ENCODE measurements around the gene CCNH.

CCNH gene

DNA sequence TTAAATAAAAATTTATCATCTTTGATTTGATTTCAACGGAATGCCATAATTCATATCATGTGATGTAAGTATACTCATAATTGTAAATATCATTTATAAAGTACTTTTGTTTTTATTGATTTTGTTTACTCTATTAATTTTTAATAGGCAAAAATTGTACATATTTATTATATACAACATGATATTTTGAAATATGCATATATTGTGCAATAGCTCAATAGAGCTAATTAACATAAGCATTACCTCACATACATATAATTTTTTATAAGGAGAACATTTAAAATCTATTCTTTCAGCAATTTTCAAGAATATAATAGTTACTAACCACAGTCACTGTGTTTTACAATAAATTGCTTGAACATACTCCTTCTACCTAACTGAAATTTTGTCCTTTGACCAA lies 25.0 kb upstream of the CCNH start:
- H3K27me3 ChIP-seq (ENCODE audit: insufficient read depth, low read depth, severe bottlenecking), result no peaks in the 10 kb centered on the region
- no peak for DNase-seq
- no peaks in the 10 kb centered on the region for H3K36me3 ChIP-seq
- H3K27ac ChIP-seq, result no peak overlapping the region
- TF ChIP-seq, protein P1, sequence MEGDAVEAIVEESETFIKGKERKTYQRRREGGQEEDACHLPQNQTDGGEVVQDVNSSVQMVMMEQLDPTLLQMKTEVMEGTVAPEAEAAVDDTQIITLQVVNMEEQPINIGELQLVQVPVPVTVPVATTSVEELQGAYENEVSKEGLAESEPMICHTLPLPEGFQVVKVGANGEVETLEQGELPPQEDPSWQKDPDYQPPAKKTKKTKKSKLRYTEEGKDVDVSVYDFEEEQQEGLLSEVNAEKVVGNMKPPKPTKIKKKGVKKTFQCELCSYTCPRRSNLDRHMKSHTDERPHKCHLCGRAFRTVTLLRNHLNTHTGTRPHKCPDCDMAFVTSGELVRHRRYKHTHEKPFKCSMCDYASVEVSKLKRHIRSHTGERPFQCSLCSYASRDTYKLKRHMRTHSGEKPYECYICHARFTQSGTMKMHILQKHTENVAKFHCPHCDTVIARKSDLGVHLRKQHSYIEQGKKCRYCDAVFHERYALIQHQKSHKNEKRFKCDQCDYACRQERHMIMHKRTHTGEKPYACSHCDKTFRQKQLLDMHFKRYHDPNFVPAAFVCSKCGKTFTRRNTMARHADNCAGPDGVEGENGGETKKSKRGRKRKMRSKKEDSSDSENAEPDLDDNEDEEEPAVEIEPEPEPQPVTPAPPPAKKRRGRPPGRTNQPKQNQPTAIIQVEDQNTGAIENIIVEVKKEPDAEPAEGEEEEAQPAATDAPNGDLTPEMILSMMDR (IDR thresholded peaks at IDR 0.05; ENCODE audit: low read depth, low read length), result no peak
- H3K9me3 ChIP-seq (ENCODE audit: severe bottlenecking), result no peaks in the 10 kb centered on the region
- H3K4me3 ChIP-seq (ENCODE audit: low read depth, low read length), result no peak overlapping the region

DNA sequence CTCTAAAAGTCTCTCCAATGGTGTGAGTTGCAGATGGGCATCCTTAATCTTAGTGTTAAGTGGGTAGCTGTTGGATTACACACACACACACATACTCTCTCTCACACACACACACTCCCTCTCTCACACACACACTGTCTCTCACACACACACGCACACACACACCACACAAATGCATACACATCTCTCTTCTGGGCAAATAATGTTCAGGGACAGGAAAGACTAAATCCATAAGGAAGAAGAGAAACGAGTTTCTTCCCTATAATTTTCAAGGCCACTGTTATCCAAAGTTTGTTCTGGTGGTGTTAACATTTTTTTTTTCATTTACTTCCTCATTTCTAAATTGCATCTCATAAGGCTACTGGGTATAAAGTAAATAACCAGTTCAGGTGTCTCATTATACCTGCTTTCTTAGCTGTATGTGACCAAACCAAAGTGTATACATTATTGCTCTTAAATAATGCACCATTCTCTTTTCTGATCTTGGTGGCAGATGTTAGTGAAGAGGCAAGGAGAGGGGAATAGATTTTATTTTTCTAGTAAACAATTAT lies 22.5 kb upstream of the CCNH start:
- Histone ChIP-seq H3K36me3 (no peaks in the 10 kb centered on the region), H3K27me3 (ENCODE audit: insufficient read depth, low read depth, severe bottlenecking) (no peaks in the 10 kb centered on the region), H3K9me3 (ENCODE audit: severe bottlenecking) (no peaks in the 10 kb centered on the region), H3K27ac (no peak overlapping the region), H3K4me3 (ENCODE audit: low read depth, low read length) (no peak overlapping the region)
- TF ChIP-seq, protein P1 (IDR thresholded peaks at IDR 0.05; ENCODE audit: low read depth, low read length), result no peak
- no peak for DNase-seq

DNA sequence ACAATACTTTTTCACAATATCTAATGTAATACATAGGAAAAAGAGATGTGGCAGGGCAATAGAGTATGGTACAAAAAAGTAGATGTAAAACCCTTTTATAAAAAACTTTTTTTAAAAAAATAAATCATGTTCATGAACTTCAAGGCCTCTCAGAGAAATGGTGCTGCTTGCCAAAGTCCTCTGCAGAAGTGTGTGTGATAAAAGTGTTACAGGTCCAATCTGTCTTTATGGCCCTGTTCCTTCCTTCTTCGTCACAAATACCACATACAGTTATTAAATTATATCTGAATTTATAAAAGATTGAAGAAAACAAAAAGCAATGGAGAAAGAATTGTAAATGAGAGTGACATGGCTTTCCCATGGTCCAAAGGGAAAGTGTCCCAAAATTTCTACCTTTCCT lies 21.7 kb upstream of the CCNH start:
- TF ChIP-seq, protein P1 (IDR thresholded peaks at IDR 0.05; ENCODE audit: low read depth, low read length), result no peak
- no peaks in the 10 kb centered on the region for H3K36me3 ChIP-seq
- H3K4me3 ChIP-seq (ENCODE audit: low read depth, low read length), result no peak overlapping the region
- no peak for DNase-seq
- no peaks in the 10 kb centered on the region for H3K27me3 ChIP-seq (ENCODE audit: insufficient read depth, low read depth, severe bottlenecking)
- no peak overlapping the region for H3K27ac ChIP-seq
- no peaks in the 10 kb centered on the region for H3K9me3 ChIP-seq (ENCODE audit: severe bottlenecking)

DNA sequence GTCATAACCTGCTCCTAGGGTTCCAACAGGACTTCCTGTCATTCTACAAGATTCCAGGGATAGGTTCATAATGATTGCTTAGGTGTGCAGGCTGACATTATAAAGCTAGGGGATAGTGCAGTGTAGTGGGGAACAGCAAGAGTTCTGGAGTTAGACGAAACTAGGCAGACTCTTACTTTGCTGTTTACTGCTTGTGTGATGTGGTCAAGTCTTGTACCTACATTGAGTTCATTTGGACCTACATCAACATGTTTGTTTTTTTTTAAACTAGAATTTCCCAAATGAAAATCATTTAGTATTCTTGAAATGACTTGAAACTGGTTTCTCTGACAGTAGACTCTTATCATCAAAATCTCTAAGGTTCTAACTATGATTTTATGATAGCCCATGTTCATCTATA lies 21.2 kb upstream of the CCNH start:
- Histone ChIP-seq H3K27me3 (ENCODE audit: insufficient read depth, low read depth, severe bottlenecking) (no peaks in the 10 kb centered on the region), H3K27ac (no peak overlapping the region), H3K36me3 (no peaks in the 10 kb centered on the region), H3K9me3 (ENCODE audit: severe bottlenecking) (no peaks in the 10 kb centered on the region), H3K4me3 (ENCODE audit: low read depth, low read length) (no peak overlapping the region)
- TF ChIP-seq, protein P1 (IDR thresholded peaks at IDR 0.05; ENCODE audit: low read depth, low read length), result no peak
- no peak for DNase-seq

DNA sequence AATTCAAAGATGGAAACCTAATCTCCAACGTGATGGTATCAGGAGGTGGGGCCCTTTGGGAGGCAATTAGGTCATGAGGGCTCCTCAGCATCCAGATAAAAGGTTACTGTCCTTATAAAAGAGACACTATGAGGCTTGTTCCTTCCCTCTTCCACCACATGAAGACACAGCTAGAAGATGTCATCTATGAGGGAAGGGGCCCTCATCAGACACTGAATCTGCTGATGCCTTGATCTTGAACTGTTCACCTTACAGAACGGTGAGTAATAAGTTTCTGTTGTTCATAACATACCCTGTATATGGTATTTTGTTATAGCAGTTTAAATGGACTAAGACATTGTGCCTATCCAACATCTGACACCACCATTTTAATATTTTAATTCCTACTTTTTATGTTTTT lies 19.7 kb upstream of the CCNH start:
- Histone ChIP-seq H3K27me3 (ENCODE audit: insufficient read depth, low read depth, severe bottlenecking) (no peaks in the 10 kb centered on the region), H3K36me3 (no peaks in the 10 kb centered on the region), H3K27ac (no peak overlapping the region), H3K9me3 (ENCODE audit: severe bottlenecking) (no peaks in the 10 kb centered on the region), H3K4me3 (ENCODE audit: low read depth, low read length) (no peak overlapping the region)
- TF ChIP-seq, protein P1 (IDR thresholded peaks at IDR 0.05; ENCODE audit: low read depth, low read length), result no peak
- no peak for DNase-seq

DNA sequence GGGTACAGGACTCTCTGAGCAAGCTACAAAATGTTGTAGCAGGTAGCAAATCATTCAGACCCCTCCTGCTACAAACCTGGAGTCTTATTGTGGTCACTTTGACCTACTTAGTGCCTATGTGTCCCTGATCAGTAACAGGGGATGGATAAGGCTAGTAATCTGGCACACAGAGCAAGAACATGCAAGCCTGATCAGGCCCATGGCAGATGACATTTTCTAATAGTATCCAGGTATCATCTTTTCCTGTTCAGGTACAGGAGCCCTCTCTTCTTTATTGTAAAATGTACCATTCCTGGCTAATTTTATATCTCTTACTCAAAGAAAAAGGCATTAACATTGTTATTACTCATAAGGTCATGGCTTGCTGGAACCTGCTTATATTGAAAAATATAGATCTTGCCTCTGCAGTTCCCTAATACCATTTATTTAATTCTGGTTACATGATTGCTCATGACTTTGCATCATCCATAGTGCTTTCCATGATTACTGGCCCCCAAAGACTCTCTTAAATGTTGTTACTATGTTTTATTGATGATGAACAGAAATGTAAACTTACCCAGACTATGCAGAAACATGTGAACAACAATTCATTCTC lies 18.2 kb upstream of the CCNH start:
- TF ChIP-seq, protein P1 (IDR thresholded peaks at IDR 0.05; ENCODE audit: low read depth, low read length), result no peak
- Histone ChIP-seq H3K27ac (no peak overlapping the region), H3K27me3 (ENCODE audit: insufficient read depth, low read depth, severe bottlenecking) (no peaks in the 10 kb centered on the region), H3K9me3 (ENCODE audit: severe bottlenecking) (no peaks in the 10 kb centered on the region), H3K4me3 (ENCODE audit: low read depth, low read length) (no peak overlapping the region), H3K36me3 (no peaks in the 10 kb centered on the region)
- DNase-seq, result no peak

Data from WERI-Rb-1 (cell line).